NCI-H2227 (cell line): Measurements from ENCODE around the gene MPV17.
"Not testable (repeated sequence)": the region's sequence is repeated elsewhere in the genome, so short reads cannot be mapped to it uniquely, and the experiment has no call there.

Experiments
- DNase-seq: peaks from one replicate; lab custom pipeline; 2025; ENCODE audit not compliant: unreplicated experiment; lab: John Stamatoyannopoulos, UW

The MPV17 gene

GRCh38 chr2:27268296-27268695, 54.6 kb downstream of the MPV17 start:
- DNase-seq = not testable (repeated sequence)

GRCh38 chr2:27265536-27265870, 57.4 kb downstream of the MPV17 start:
- no peak for DNase-seq

GRCh38 chr2:27264753-27265535, 58.0 kb downstream of the MPV17 start:
- peak; percentile 91 for DNase-seq

- peak; percentile 25 for DNase-seq
Measured at GRCh38 chr2:27264253-27264752, 58.6 kb downstream of the MPV17 start.

- peak; percentile 23 for DNase-seq
Measured at GRCh38 chr2:27263287-27264252, 59.3 kb downstream of the MPV17 start.

- peak; percentile 72 for DNase-seq
Measured at GRCh38 chr2:27262379-27263286, 60.3 kb downstream of the MPV17 start, which contains the start of gene SLC30A3. TSS of gene SLC30A3 (minus strand) at chr2:27263047. CDS start at chr2:27262906, 141 bp downstream.

- peak; percentile 33 for DNase-seq
Measured at GRCh38 chr2:27261926-27262298, 61.0 kb downstream of the MPV17 start.

- DNase-seq = no peak
Measured at GRCh38 chr2:27261241-27261925, 61.5 kb downstream of the MPV17 start.
